GM20431 (cell line): Measurements from ENCODE around the gene LRP1B.

Experiments used
- in situ Hi-C: fragments of 300-500 bp; cut with MseI, MboI; formaldehyde crosslinking; loops from one replicate; pipeline ENCODE4 v1.15.0; 2020; ENCODE audit warnings: low sequenced_read_pairs; ENCODE audit not compliant: unreplicated experiment

The LRP1B gene

GRCh38 chr2:140905083-140905781 lies 1225.6 kb downstream of the LRP1B start:
- in situ Hi-C loops = no loop called here

GRCh38 chr2:140895378-140895777 lies 1235.4 kb downstream of the LRP1B start:
- in situ Hi-C loops = no loop called here

- in situ Hi-C loops = no loop called here
These were observed 1237.1 kb downstream of the LRP1B start for GRCh38 chr2:140893685-140894084.

GRCh38 chr2:140892911-140893637 lies 1237.7 kb downstream of the LRP1B start:
- in situ Hi-C loops = no loop called here

GRCh38 chr2:140892436-140892835 lies 1238.4 kb downstream of the LRP1B start:
- in situ Hi-C loops = no loop called here

- in situ Hi-C loops = no loop called here
These were observed 1239.1 kb downstream of the LRP1B start for GRCh38 chr2:140891614-140892212.

GRCh38 chr2:140882671-140883620 lies 1247.9 kb downstream of the LRP1B start:
- in situ Hi-C loops = no loop called here

- in situ Hi-C loops = no loop called here
These were observed 1250.2 kb downstream of the LRP1B start for GRCh38 chr2:140880573-140880972.

GRCh38 chr2:140876015-140876414 lies 1254.8 kb downstream of the LRP1B start:
- in situ Hi-C loops = no loop called here

- in situ Hi-C loops = no loop called here
These were observed 1256.8 kb downstream of the LRP1B start for GRCh38 chr2:140873915-140874531.

GRCh38 chr2:140869925-140870324 lies 1260.9 kb downstream of the LRP1B start:
- in situ Hi-C loops = no loop called here

GRCh38 chr2:140869107-140869506 lies 1261.7 kb downstream of the LRP1B start:
- in situ Hi-C loops = no loop called here

- in situ Hi-C loops = no loop called here
These were observed 1265.0 kb downstream of the LRP1B start for GRCh38 chr2:140865837-140866236.

- in situ Hi-C loops = no loop called here
These were observed 1267.1 kb downstream of the LRP1B start for GRCh38 chr2:140863713-140864112.

GRCh38 chr2:140862181-140862580 lies 1268.6 kb downstream of the LRP1B start:
- in situ Hi-C loops = no loop called here

- in situ Hi-C loops = no loop called here
These were observed 1269.2 kb downstream of the LRP1B start for GRCh38 chr2:140861666-140862065.

- in situ Hi-C loops = no loop called here
These were observed 1275.3 kb downstream of the LRP1B start for GRCh38 chr2:140855471-140855870.

GRCh38 chr2:140851258-140851981 lies 1279.4 kb downstream of the LRP1B start:
- in situ Hi-C loops = no loop called here

GRCh38 chr2:140843186-140843585 lies 1287.6 kb downstream of the LRP1B start:
- in situ Hi-C loops = no loop called here
